SK-N-SH (cell line): Measurements from ENCODE around the gene EDDM13. TPM values are rescaled to one million over a fixed set of nuclear protein-coding genes. Genes with fewer than 3 reads are reported as not detected.

Experiments
- CTCF ChIA-PET: fragments of 300-600, 350-600 bp; formaldehyde crosslinking; extraction: SDS; loops from one replicate; lab custom pipeline; 2021; lab: Yijun Ruan, JAX
- POLR2A ChIA-PET: fragments of 350-600 bp; sonication (Branson Sonifier 250); formaldehyde crosslinking; extraction: SDS; loops from one replicate; lab custom pipeline; 2020; ENCODE audit warnings: antibody characterized with exemption, inconsistent platforms; lab: Yijun Ruan, JAX
- DNase-seq: peaks from one replicate; pipeline ENCODE4 v3.0.0; 2012
- H2AFZ ChIP-seq: fragments of 200-600 bp; sonication (generic); 2 replicates; pipeline ENCODE4 v1.8.1; 2016; ENCODE audit warnings: antibody characterized with exemption, mild to moderate bottlenecking, low read depth
- H3F3A ChIP-seq: fragments of 200-600 bp; sonication (generic); replicated peaks from 2 replicates; pipeline ENCODE3; 2016; ENCODE audit warnings: antibody characterized with exemption, mild to moderate bottlenecking; ENCODE audit not compliant: insufficient read depth
- H3K27ac ChIP-seq, 2 experiments: fragments of 200-500 bp in 1 of 2; fragments of 200-600 bp in 1 of 2; sonication (Bioruptor generic) in 1 of 2; sonication (generic), shearing (Covaris generic) in 1 of 2; 2 replicates each; pipeline versions ENCODE4 v1.5.1 to v1.6.1; 2014 to 2016; ENCODE audit warnings: low read depth in 2 of 2, inconsistent platforms in 1 of 2, low read length in 1 of 2, mild to moderate bottlenecking in 1 of 2, mixed read lengths in 1 of 2
- H3K27me3 ChIP-seq: fragments of 200-600 bp; sonication (generic), shearing (Covaris generic); 2 replicates; pipeline ENCODE4 v1.6.1; 2016; ENCODE audit warnings: mixed run types; ENCODE audit not compliant: insufficient read depth
- H3K36me3 ChIP-seq, 2 experiments: fragments of 200-500 bp in 1 of 2; fragments of 200-600 bp in 1 of 2; sonication (Bioruptor generic) in 1 of 2; sonication (generic) in 1 of 2; replicated peaks in 1 of 2; 2 replicates each; pipeline versions ENCODE3 to v1.5.1; 2014 to 2016; ENCODE audit warnings: low read length in 1 of 2, mild to moderate bottlenecking in 1 of 2; ENCODE audit not compliant: insufficient read depth in 2 of 2, control insufficient read depth in 1 of 2
- H3K4me1 ChIP-seq, 2 experiments: fragments of 200-500 bp in 1 of 2; fragments of 200-600 bp in 1 of 2; sonication (Bioruptor generic) in 1 of 2; sonication (generic), shearing (Covaris generic) in 1 of 2; 2 replicates each; pipeline versions ENCODE4 v1.5.1 to v1.6.1; 2014 to 2016; ENCODE audit warnings: low read depth in 1 of 2, low read length in 1 of 2, mixed run types in 1 of 2; ENCODE audit not compliant: insufficient read depth in 2 of 2, control insufficient read depth in 1 of 2
- H3K4me2 ChIP-seq: fragments of 200-600 bp; sonication (generic), shearing (Covaris generic); 2 replicates; pipeline ENCODE4 v1.6.1; 2017; ENCODE audit warnings: mixed run types
- H3K4me3 ChIP-seq, 2 experiments: fragments of 200-500 bp in 1 of 2; fragments of 200-600 bp in 1 of 2; sonication (Bioruptor generic) in 1 of 2; sonication (generic), shearing (Covaris generic) in 1 of 2; 2 replicates each; pipeline versions ENCODE4 v1.5.1 to v1.8.1; 2014 to 2016; ENCODE audit warnings: low read depth in 2 of 2, inconsistent platforms in 1 of 2, low read length in 1 of 2, mild to moderate bottlenecking in 1 of 2, mixed read lengths in 1 of 2, moderate library complexity in 1 of 2
- H3K79me2 ChIP-seq: fragments of 200-600 bp; sonication (generic); 2 replicates; pipeline ENCODE4 v1.8.1; 2017; ENCODE audit warnings: mild to moderate bottlenecking; ENCODE audit not compliant: insufficient read depth
- H3K9ac ChIP-seq: fragments of 200-600 bp; sonication (generic); 2 replicates; pipeline ENCODE4 v1.6.1; 2017; ENCODE audit warnings: mixed run types
- H3K9me2 ChIP-seq: fragments of 200-600 bp; sonication (generic); 2 replicates; pipeline ENCODE4 v1.6.1; 2017; ENCODE audit warnings: mixed run types
- H3K9me3 ChIP-seq: fragments of 200-600 bp; sonication (generic); 2 replicates; pipeline ENCODE4 v1.6.1; 2017; ENCODE audit warnings: mixed run types, mild to moderate bottlenecking, moderate library complexity
- H4K20me1 ChIP-seq: fragments of 200-600 bp; sonication (generic); 2 replicates; pipeline ENCODE4 v1.6.1; 2017; ENCODE audit warnings: mild to moderate bottlenecking, mixed run types; ENCODE audit not compliant: insufficient read depth
- ELF1 ChIP-seq: IDR thresholded peaks from 2 replicates; pipeline ENCODE4 v1.4.0; 2012
- FOSL2 ChIP-seq: IDR thresholded peaks from 2 replicates; pipeline ENCODE4 v1.4.0; 2012; ENCODE audit warnings: low read depth, mild to moderate bottlenecking, moderate library complexity, borderline replicate concordance
- FOXM1 ChIP-seq: IDR thresholded peaks from 2 replicates; pipeline ENCODE4 v1.4.0; 2012; ENCODE audit warnings: low read depth, mild to moderate bottlenecking
- GABPA ChIP-seq: IDR thresholded peaks from 2 replicates; pipeline ENCODE4 v1.4.0; 2012; ENCODE audit warnings: low read depth, mild to moderate bottlenecking
- GATA2 ChIP-seq: sonication (generic); formaldehyde crosslinking; IDR thresholded peaks from 2 replicates; pipeline ENCODE4 v1.5.0; 2020; ENCODE audit warnings: mild to moderate bottlenecking, missing genetic modification reagents
- JUND ChIP-seq: IDR thresholded peaks from 2 replicates; pipeline ENCODE4 v1.4.0; 2012
- MXI1 ChIP-seq: IDR thresholded peaks from 2 replicates; pipeline ENCODE4 v1.6.1; 2012; ENCODE audit warnings: mild to moderate bottlenecking, low read depth, low read length, improper control_type of control experiment
- RAD21 ChIP-seq: IDR thresholded peaks from 2 replicates; pipeline ENCODE4 v1.6.1; 2012; ENCODE audit warnings: mild to moderate bottlenecking, low read length
- RFX5 ChIP-seq: IDR thresholded peaks from 2 replicates; pipeline ENCODE4 v1.6.1; 2012; ENCODE audit warnings: mild to moderate bottlenecking, improper control_type of control experiment, low read length
- RXRA ChIP-seq: IDR thresholded peaks from 2 replicates; pipeline ENCODE4 v1.4.0; 2012; ENCODE audit warnings: low read depth, mild to moderate bottlenecking, borderline replicate concordance
- TAF1 ChIP-seq: IDR thresholded peaks from 2 replicates; pipeline ENCODE4 v1.6.1; 2012; ENCODE audit warnings: low read depth, mild to moderate bottlenecking, low read length, moderate library complexity, borderline replicate concordance
- YY1 ChIP-seq: IDR thresholded peaks from 2 replicates; pipeline ENCODE4 v1.4.0; 2012; ENCODE audit warnings: low read depth, mild to moderate bottlenecking
- WGBS: methylation state at CpG from one replicate; pipeline ENCODE4 v1.1.6; 2017; ENCODE audit warnings: low lambda C conversion rate; 5-methylcytosine and 5-hydroxymethylcytosine counted together
- polyA plus RNA-seq, 3 experiments: library from polyadenylated mRNA; depleted of rRNA; stranded (reverse); fragments of >200 nt; gene quantifications; 2 replicates each; pipeline ENCODE4 v1.2.3, GENCODE V29; 2012
- TF ChIP-seq, protein P1 (sequence below): fragments of 150-350 bp; IDR thresholded peaks from 2 replicates; pipeline ENCODE4 v1.6.1; 2017; ENCODE audit warnings: antibody characterized with exemption, low read length, low read depth, borderline replicate concordance
- TF ChIP-seq, protein P2 (sequence below): IDR thresholded peaks from 2 replicates; pipeline ENCODE4 v1.4.0; 2012; ENCODE audit warnings: low read depth, borderline replicate concordance
- TF ChIP-seq, protein P3 (sequence below): IDR thresholded peaks from 2 replicates; pipeline ENCODE4 v1.4.0; 2012; ENCODE audit warnings: low read depth, borderline replicate concordance
- TF ChIP-seq, protein P4 (sequence below): IDR thresholded peaks from 2 replicates; pipeline ENCODE4 v1.6.1; 2012; ENCODE audit warnings: mild to moderate bottlenecking, low read depth, low read length, moderate library complexity
- TF ChIP-seq, protein P5 (sequence below): IDR thresholded peaks from 2 replicates; pipeline ENCODE4; 2012
- TF ChIP-seq, protein P6 (sequence below): IDR thresholded peaks from 2 replicates; pipeline ENCODE4 v1.4.0; 2012; ENCODE audit warnings: low read depth

EDDM13 gene
- polyA plus RNA-seq, 1 of the 3 experiments (the other 2 are of a cell fraction) = not detected

DNA sequence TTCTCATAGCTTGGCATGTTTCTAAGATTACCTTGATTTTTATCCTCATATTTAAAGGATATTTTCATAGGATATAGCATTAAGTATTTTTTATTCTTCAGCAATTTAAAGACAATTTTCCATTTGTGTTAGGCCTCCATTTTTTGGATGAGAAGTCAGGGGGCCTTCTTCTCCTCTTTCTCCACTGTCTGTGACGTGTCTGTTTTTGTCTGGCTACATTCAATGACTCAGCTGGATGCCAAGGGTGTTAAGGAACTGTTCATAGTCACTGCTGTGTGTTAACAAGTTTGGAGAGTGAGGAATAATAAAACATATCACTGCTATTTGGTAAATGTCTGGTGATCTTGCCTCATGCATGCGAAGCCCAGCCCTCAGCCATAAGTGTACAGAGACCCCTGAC, 84.4 kb downstream of the EDDM13 start:
- no peaks in the 10 kb centered on the region for H3K9me2 ChIP-seq
- H4K20me1 ChIP-seq = no peaks in the 10 kb centered on the region
- ChIA-PET POLR2A (no interaction called here), CTCF (interaction anchor here (2.7 kb wide), 1 partner anchor 24 kb away, joined by 6 read pairs; no protein-coding TSS in a partner anchor)
- DNase-seq = no peak
- WGBS = 18% methylated on average over 2 of the region's 2 CpGs
- H3K36me3 ChIP-seq = no peaks in the 10 kb centered on the region
- no peaks in the 10 kb centered on the region for H3K4me1 ChIP-seq
- H3K9me3 ChIP-seq = no peaks in the 10 kb centered on the region; the same call in 1 of the 2 replicates
- TF ChIP-seq, protein P1, sequence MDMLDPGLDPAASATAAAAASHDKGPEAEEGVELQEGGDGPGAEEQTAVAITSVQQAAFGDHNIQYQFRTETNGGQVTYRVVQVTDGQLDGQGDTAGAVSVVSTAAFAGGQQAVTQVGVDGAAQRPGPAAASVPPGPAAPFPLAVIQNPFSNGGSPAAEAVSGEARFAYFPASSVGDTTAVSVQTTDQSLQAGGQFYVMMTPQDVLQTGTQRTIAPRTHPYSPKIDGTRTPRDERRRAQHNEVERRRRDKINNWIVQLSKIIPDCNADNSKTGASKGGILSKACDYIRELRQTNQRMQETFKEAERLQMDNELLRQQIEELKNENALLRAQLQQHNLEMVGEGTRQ = no peak
- TF ChIP-seq, protein P2, sequence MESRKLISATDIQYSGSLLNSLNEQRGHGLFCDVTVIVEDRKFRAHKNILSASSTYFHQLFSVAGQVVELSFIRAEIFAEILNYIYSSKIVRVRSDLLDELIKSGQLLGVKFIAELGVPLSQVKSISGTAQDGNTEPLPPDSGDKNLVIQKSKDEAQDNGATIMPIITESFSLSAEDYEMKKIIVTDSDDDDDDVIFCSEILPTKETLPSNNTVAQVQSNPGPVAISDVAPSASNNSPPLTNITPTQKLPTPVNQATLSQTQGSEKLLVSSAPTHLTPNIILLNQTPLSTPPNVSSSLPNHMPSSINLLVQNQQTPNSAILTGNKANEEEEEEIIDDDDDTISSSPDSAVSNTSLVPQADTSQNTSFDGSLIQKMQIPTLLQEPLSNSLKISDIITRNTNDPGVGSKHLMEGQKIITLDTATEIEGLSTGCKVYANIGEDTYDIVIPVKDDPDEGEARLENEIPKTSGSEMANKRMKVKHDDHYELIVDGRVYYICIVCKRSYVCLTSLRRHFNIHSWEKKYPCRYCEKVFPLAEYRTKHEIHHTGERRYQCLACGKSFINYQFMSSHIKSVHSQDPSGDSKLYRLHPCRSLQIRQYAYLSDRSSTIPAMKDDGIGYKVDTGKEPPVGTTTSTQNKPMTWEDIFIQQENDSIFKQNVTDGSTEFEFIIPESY = no peak
- no peak for TF ChIP-seq RXRA
- TF ChIP-seq, protein P3, sequence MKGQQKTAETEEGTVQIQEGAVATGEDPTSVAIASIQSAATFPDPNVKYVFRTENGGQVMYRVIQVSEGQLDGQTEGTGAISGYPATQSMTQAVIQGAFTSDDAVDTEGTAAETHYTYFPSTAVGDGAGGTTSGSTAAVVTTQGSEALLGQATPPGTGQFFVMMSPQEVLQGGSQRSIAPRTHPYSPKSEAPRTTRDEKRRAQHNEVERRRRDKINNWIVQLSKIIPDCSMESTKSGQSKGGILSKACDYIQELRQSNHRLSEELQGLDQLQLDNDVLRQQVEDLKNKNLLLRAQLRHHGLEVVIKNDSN = no peak
- no peak for TF ChIP-seq FOXM1
- TF ChIP-seq JUND = no peak
- no peak for TF ChIP-seq GABPA
- TF ChIP-seq, protein P4, sequence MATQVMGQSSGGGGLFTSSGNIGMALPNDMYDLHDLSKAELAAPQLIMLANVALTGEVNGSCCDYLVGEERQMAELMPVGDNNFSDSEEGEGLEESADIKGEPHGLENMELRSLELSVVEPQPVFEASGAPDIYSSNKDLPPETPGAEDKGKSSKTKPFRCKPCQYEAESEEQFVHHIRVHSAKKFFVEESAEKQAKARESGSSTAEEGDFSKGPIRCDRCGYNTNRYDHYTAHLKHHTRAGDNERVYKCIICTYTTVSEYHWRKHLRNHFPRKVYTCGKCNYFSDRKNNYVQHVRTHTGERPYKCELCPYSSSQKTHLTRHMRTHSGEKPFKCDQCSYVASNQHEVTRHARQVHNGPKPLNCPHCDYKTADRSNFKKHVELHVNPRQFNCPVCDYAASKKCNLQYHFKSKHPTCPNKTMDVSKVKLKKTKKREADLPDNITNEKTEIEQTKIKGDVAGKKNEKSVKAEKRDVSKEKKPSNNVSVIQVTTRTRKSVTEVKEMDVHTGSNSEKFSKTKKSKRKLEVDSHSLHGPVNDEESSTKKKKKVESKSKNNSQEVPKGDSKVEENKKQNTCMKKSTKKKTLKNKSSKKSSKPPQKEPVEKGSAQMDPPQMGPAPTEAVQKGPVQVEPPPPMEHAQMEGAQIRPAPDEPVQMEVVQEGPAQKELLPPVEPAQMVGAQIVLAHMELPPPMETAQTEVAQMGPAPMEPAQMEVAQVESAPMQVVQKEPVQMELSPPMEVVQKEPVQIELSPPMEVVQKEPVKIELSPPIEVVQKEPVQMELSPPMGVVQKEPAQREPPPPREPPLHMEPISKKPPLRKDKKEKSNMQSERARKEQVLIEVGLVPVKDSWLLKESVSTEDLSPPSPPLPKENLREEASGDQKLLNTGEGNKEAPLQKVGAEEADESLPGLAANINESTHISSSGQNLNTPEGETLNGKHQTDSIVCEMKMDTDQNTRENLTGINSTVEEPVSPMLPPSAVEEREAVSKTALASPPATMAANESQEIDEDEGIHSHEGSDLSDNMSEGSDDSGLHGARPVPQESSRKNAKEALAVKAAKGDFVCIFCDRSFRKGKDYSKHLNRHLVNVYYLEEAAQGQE = no peak
- no peak for TF ChIP-seq YY1
- TF ChIP-seq FOSL2 = no peak
- TF ChIP-seq RAD21 = no peak
- TF ChIP-seq, protein P5, sequence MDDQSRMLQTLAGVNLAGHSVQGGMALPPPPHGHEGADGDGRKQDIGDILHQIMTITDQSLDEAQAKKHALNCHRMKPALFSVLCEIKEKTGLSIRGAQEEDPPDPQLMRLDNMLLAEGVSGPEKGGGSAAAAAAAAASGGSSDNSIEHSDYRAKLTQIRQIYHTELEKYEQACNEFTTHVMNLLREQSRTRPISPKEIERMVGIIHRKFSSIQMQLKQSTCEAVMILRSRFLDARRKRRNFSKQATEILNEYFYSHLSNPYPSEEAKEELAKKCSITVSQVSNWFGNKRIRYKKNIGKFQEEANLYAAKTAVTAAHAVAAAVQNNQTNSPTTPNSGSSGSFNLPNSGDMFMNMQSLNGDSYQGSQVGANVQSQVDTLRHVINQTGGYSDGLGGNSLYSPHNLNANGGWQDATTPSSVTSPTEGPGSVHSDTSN = no peak
- no peak for TF ChIP-seq GATA2 (CRISPR knock-in tag)
- TF ChIP-seq RFX5 = no peak
- TF ChIP-seq, protein P6, sequence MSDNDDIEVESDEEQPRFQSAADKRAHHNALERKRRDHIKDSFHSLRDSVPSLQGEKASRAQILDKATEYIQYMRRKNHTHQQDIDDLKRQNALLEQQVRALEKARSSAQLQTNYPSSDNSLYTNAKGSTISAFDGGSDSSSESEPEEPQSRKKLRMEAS = no peak
- no peak for TF ChIP-seq MXI1
- no peak for TF ChIP-seq ELF1
- no peak for TF ChIP-seq TAF1
- no peaks in the 10 kb centered on the region for H3F3A ChIP-seq
- H3K9ac ChIP-seq = no peak overlapping the region
- H3K27me3 ChIP-seq = no peaks in the 10 kb centered on the region
- no peak overlapping the region for H3K4me2 ChIP-seq
- H2AFZ ChIP-seq = no peak overlapping the region
- H3K79me2 ChIP-seq = no peaks in the 10 kb centered on the region
- H3K4me3 ChIP-seq = no peak overlapping the region
- no peak overlapping the region for H3K27ac ChIP-seq
